Ovary (tissue), 9 donors: ENCODE results near the gene ICE2. TPM values are rescaled to one million over a fixed set of nuclear protein-coding genes. Genes with fewer than 3 reads are reported as not detected.

Experiments used
- DNase-seq, 5 donors: peaks; one replicate each; pipeline ENCODE4 v3.0.0-alpha.2; 2019 to 2020
- H3K27ac ChIP-seq, 2 donors: fragments of 200-600 bp; one replicate each; pipeline versions ENCODE4 v1.5.1 to v1.8.0; 2019 to 2022
- H3K27me3 ChIP-seq: fragments of 200-600 bp; one replicate; pipeline ENCODE4 v1.8.0; 2022
- H3K36me3 ChIP-seq: fragments of 200-600 bp; sonication (generic); one replicate; pipeline ENCODE4 v1.5.1; 2019
- H3K4me1 ChIP-seq: one replicate; pipeline ENCODE4 v1.8.1; 2013; ENCODE audit warnings: mild to moderate bottlenecking, moderate library complexity; ENCODE audit not compliant: insufficient read depth
- H3K4me3 ChIP-seq: fragments of 200-600 bp; sonication (generic); one replicate; pipeline ENCODE4 v1.5.1; 2017
- H3K9me3 ChIP-seq, 2 donors: fragments of 200-600 bp in 1 of 2; sonication (generic) in 1 of 2; one replicate each; pipeline versions ENCODE4 v1.5.1 to v1.8.1; 2013 to 2019; ENCODE audit warnings: mild to moderate bottlenecking in 1 of 2, moderate library complexity in 1 of 2
- CTCF ChIP-seq, 3 donors: fragments of 450-650 bp in 2 of 3; fragments of 200-600 bp in 1 of 3; IDR thresholded peaks; one replicate each; pipeline versions ENCODE4 v1.5.1 to v1.8.0; 2016 to 2022; ENCODE audit warnings: antibody characterized with exemption in 3 of 3, mild to moderate bottlenecking in 1 of 3
- EP300 ChIP-seq: sonication (generic); formaldehyde crosslinking; IDR thresholded peaks from one replicate; pipeline ENCODE4 v1.6.1; 2017; ENCODE audit warnings: antibody characterized with exemption
- POLR2A ChIP-seq: fragments of 450-650 bp; IDR thresholded peaks from one replicate; pipeline ENCODE4 v1.6.1; 2017; ENCODE audit warnings: antibody characterized with exemption, mild to moderate bottlenecking, moderate library complexity
- WGBS, 3 donors: extraction: QIAGEN DNeasy Blood & Tissue Kit in 1 of 3; methylation state at CpG; one replicate each; pipeline versions ENCODE4 v1.1.5 to v1.1.7; 2013 to 2017; 5-methylcytosine and 5-hydroxymethylcytosine counted together
- intact Hi-C, 4 donors: fragments of 100-400 bp; cut with DNase I; formaldehyde crosslinking; loops; one replicate each; pipeline versions ENCODE4 v1.11.0 to v1.15.1; 2022 to 2023
- polyA plus RNA-seq, 2 donors: library from polyadenylated mRNA; stranded (reverse); fragments of 200-250 nt in 1 of 2; fragments of 350-450 nt in 1 of 2; fragmentation: Illumina TruSeq in 1 of 2; extraction: RNeasy Lipid Tissue Mini Kit (QIAGEN cat#74804) in 1 of 2; gene quantifications; one replicate each; pipeline ENCODE4 v1.2.3, GENCODE V29; 2013 to 2014
- total RNA-seq, 7 donors: library from RNA; depleted of rRNA in 2 of 7; stranded (reverse); fragments of >200 nt in 2 of 7; fragmentation: NEBNext Ultra II Directional in 3 of 7; extraction: Animal tissue kit (Norgen Biotek cat#: 25700) in 3 of 7; gene quantifications; one replicate each; pipeline versions ENCODE4 v1.1.0 to v1.2.4, GENCODE V29; 2016 to 2023
- donor health status: DM: no; HTN: no; CAD: no; lungs with moderate emphysema.
- donor health status: DM: no; HTN: no; CAD: no.
- donor health status: Bipolar disorder and iron deficiency.
- donor health status: DM: yes; HTN: yes; CAD: no.
- donor health status: DM: no; HTN: no; CAD: no.
- donor health status: DM: yes; HTN: yes; CAD: no.

Gene ICE2
- total and polyA plus RNA-seq, 9 donors = 16.4 to 72.0 (median 53.0) TPM

GRCh38 chr15:60494108-60494507 lies 15.2 kb upstream of the ICE2 start:
- no peaks in the 10 kb centered on the region for H3K9me3 ChIP-seq
- WGBS, 3 donors = 60 to 68% (median 62%) methylated on average over 3 of the region's 3 CpGs
- intact Hi-C loops = no loop called here
- no peaks in the 10 kb centered on the region for H3K27me3 ChIP-seq
- H3K27ac ChIP-seq = no peak overlapping the region
- DNase-seq = no peak
- no peak overlapping the region for H3K4me3 ChIP-seq
- no peaks in the 10 kb centered on the region for H3K36me3 ChIP-seq
- no peaks in the 10 kb centered on the region for H3K4me1 ChIP-seq
- TF ChIP-seq POLR2A (no peak), EP300 (no peak), CTCF (IDR thresholded peaks at IDR 0.05) (no peak)

DNA sequence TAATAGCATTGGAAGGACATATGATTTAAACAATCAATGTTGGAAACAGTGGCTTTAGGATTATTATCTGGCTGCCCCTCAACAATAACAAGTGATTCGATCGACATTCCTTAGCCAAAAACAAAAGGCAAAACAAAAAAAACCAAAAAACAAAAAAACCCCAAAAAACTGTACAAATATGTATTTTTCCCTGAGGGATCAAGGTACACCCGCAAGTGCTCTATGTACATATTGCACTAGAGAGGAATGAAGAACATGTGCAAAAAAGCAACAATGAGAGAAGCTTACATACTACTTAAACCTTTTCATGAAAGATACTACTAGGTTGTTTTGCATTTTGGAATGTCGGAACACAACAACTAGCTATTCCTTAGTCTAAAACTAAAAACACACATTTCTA lies 14.2 kb upstream of the ICE2 start:
- 49 to 76% (median 67%) methylated on average over 4 of the region's 4 CpGs for WGBS, 3 donors
- intact Hi-C loops = no loop called here
- Histone ChIP-seq H3K4me3 (no peak overlapping the region), H3K9me3 (no peaks in the 10 kb centered on the region), H3K36me3 (no peaks in the 10 kb centered on the region), H3K27me3 (no peaks in the 10 kb centered on the region), H3K27ac (no peak overlapping the region), H3K4me1 (no peaks in the 10 kb centered on the region)
- DNase-seq = no peak
- TF ChIP-seq POLR2A (no peak), CTCF (IDR thresholded peaks at IDR 0.05) (no peak), EP300 (no peak)

GRCh38 chr15:60486742-60487141 lies 7.8 kb upstream of the ICE2 start:
- 93 to 97% (median 94%) methylated on average over 2 of the region's 2 CpGs for WGBS, 3 donors
- H3K4me3 ChIP-seq = no peak overlapping the region

GRCh38 chr15:60485365-60486055 lies 6.6 kb upstream of the ICE2 start:
- no peak for TF ChIP-seq CTCF (IDR thresholded peaks at IDR 0.05)
- TF ChIP-seq POLR2A = no peak
- TF ChIP-seq EP300 = no peak
- H3K27me3 ChIP-seq = no peaks in the 10 kb centered on the region
- 81 to 83% (median 83%) methylated on average over 6 of the region's 6 CpGs for whole genome bisulfite sequencing, 3 donors
- intact Hi-C loops = no loop called here
- H3K36me3 ChIP-seq = no peaks in the 10 kb centered on the region
- no peaks in the 10 kb centered on the region for H3K9me3 ChIP-seq
- H3K27ac ChIP-seq = no peak overlapping the region
- H3K4me3 ChIP-seq = no peak overlapping the region
- H3K4me1 ChIP-seq = no peaks in the 10 kb centered on the region
- no peak for DNase-seq

More at GRCh38 chr15:60486742-60487141, 7.8 kb upstream of the ICE2 start:
- Histone ChIP-seq H3K4me1 (no peaks in the 10 kb centered on the region), H3K27me3 (no peaks in the 10 kb centered on the region), H3K36me3 (no peaks in the 10 kb centered on the region), H3K27ac (no peak overlapping the region), H3K9me3 (no peaks in the 10 kb centered on the region)
- intact Hi-C loops = no loop called here
- DNase-seq = no peak
- TF ChIP-seq POLR2A (no peak), EP300 (no peak), CTCF (IDR thresholded peaks at IDR 0.05) (no peak)
